Measurements from ENCODE around the gene ADCY3.

Gene ADCY3

DNA sequence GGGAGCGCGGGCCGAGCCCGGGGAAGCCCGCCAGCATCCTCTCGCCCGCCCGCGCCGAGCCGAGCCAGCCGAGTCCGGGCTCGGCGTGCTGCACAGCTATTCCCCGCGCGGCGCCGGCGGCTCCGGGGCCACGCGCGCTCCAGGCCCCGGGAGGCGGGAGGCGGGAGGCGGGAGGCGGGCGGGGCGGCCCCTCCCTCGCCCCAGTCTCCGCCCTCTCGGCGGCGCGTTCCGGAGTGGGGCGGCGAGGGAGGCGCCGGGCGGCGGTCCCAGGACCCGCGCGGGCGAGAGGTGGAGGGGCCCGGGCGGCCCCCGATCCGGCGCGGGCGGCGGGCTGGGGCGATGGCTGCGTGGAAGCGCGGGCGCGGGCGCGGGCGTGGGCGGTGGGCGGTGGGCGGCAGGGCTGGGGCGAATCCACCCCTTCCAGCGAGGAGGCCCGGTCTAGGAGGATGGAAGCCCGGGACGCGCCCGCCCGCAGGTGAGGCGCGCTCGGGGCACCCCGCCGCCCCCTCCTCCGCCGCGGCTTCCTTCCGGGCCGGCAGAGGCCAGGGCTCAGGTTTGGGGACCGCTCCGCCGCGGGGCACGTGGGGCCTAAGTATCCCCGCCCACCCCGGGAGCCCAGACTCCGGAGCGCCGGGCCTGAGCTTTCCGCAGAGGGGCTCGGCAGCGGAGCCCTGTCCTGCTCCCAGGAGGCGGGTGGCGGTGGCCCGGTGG is at the start of gene ADCY3:
TSS of gene ADCY3 (minus strand) at position 140 of the 711 bp plus-strand sequence. CDS start 1,250 bp downstream, outside the sequence.
- peak in 1 of 2 donors; percentile 62 for DNase-seq (ENCODE audit: low read depth in 2 of 2)
- TF ChIP-seq, protein P1, sequence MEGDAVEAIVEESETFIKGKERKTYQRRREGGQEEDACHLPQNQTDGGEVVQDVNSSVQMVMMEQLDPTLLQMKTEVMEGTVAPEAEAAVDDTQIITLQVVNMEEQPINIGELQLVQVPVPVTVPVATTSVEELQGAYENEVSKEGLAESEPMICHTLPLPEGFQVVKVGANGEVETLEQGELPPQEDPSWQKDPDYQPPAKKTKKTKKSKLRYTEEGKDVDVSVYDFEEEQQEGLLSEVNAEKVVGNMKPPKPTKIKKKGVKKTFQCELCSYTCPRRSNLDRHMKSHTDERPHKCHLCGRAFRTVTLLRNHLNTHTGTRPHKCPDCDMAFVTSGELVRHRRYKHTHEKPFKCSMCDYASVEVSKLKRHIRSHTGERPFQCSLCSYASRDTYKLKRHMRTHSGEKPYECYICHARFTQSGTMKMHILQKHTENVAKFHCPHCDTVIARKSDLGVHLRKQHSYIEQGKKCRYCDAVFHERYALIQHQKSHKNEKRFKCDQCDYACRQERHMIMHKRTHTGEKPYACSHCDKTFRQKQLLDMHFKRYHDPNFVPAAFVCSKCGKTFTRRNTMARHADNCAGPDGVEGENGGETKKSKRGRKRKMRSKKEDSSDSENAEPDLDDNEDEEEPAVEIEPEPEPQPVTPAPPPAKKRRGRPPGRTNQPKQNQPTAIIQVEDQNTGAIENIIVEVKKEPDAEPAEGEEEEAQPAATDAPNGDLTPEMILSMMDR (IDR thresholded peaks at IDR 0.05; ENCODE audit: low read depth, low read length) = no peak
- peak within 1 kb of the TSS; percentile 58 to 60 for H3K4me3 ChIP-seq (replicated peaks in 1 of 2; ENCODE audit: low read depth in 2 of 2, low read length in 2 of 2)

DNA sequence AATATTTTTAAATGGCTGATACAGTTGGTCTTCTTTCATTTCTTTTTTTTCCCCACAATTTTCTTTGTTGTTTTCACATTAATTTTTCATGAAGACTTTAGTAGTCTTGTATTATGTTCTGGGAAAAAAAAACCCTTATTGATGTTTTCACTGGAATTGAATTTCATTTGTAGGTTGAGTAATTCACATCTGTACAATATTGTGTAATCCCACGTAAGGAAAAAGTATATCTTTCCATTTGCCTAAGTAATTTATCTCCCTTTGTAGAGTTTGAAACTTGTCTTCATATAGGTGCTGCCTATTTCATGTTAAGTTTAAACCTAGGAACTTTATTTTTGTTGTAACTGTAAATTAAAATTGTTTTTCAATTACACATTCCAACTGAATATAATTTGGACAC is 49.7 kb upstream of the ADCY3 start:
- DNase-seq (ENCODE audit: low read depth in 2 of 2) = peak; percentile 15 to 33
- TF ChIP-seq, protein P1 (IDR thresholded peaks at IDR 0.05; ENCODE audit: low read depth, low read length) = no peak
- no peak overlapping the region for H3K4me3 ChIP-seq (replicated peaks in 1 of 2; ENCODE audit: low read depth in 2 of 2, low read length in 2 of 2)

DNA sequence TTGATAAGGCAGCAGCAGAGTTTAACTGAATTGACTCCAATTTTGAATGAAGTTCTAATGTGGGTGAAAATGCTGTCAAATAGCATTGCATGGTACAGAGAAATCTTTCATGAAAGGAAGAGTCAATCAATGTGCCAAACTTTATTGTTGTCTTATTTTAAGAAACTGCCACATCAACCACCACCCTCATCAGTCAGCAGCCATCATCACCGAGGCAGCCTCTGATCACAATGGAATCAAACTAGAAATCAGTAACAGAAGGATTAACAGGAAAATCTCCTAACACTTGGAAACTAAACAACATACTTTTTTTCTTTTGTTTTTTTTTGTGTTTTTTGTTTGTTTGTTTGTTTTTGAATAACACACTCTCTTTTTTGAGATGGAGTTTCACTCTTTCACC is 41.9 kb upstream of the ADCY3 start:
- DNase-seq (ENCODE audit: low read depth in 2 of 2) = no peak
- TF ChIP-seq, protein P1 (IDR thresholded peaks at IDR 0.05; ENCODE audit: low read depth, low read length) = no peak
- no peak overlapping the region for H3K4me3 ChIP-seq (replicated peaks in 1 of 2; ENCODE audit: low read depth in 2 of 2, low read length in 2 of 2)

DNA sequence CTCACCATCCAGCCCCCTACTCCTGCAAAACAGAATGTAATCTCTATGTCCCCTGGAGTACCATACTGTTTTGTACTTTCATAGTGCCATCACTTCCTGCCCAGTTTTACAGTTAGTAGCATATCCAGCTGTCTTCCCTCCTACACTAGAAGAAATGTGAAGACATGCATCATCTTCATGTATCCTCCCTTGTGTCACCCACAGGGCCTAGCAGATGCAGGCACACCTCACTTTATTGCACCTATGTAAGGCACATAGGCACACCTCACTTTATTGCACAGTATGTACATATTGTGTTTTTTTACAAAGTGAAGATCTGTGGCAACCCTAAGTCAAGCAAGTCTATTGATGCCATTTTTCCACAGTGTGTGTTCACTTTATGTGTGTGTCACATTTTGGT is 39.7 kb upstream of the ADCY3 start:
- TF ChIP-seq, protein P1 (IDR thresholded peaks at IDR 0.05; ENCODE audit: low read depth, low read length) = no peak
- H3K4me3 ChIP-seq (replicated peaks in 1 of 2; ENCODE audit: low read depth in 2 of 2, low read length in 2 of 2) = no peak overlapping the region
- no peak for DNase-seq (ENCODE audit: low read depth in 2 of 2)

DNA sequence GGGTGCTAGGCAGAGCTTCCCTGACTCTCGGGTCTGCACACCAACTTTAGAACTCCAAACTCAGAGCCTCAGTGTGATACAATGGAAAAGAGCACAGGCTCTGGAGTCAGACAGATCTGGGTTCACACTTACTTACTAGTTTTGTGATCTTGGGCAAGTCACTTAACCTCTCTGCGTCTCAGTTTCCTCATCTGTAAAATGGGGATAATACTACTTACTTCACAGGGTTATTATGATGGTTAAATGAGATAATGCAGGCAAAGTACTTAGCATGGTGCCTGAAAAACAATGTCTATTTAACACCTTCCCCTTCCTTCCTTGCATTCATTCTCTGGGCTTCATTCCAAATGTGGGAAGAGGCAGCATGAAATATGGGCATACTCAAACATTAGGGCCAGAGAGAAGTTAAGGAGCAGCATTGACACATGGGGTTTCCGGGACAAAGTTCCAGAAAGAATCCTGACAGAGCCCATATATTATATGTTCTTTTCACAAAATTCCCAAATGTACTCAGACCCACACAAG is 38.4 kb upstream of the ADCY3 start:
- TF ChIP-seq, protein P1 (IDR thresholded peaks at IDR 0.05; ENCODE audit: low read depth, low read length) = no peak

DNA sequence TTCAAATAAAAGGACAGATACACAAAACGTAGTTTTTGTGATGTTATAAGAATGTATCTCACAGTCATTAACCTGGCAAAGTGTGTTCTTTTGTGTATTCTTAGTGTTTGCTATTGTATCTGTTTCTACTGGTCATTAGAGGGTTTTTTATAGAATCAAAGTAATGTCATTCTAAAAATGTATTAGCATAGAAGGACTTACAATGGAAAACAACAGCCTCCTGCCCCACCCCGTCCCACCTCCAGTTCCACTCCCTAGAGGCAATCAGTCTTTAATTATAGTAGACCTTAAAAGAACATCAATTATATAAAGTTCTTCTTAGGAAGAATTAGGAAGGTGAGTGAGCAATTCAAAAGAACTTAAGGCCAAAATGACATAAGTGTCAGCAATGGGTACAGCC is 37.9 kb upstream of the ADCY3 start:
- no peak for DNase-seq (ENCODE audit: low read depth in 2 of 2)
- TF ChIP-seq, protein P1 (IDR thresholded peaks at IDR 0.05; ENCODE audit: low read depth, low read length) = no peak
- no peak overlapping the region for H3K4me3 ChIP-seq (replicated peaks in 1 of 2; ENCODE audit: low read depth in 2 of 2, low read length in 2 of 2)

More for the DNA sequence above, 38.4 kb upstream of the ADCY3 start:
- peak in 1 of 2 donors; percentile 4 for DNase-seq (ENCODE audit: low read depth in 2 of 2)
- no peak overlapping the region for H3K4me3 ChIP-seq (replicated peaks in 1 of 2; ENCODE audit: low read depth in 2 of 2, low read length in 2 of 2)

Data from cardiac fibroblast (primary cell).